Fibroblast of lung (primary cell): ENCODE measurements around the gene CDC14B.

Experiments
- EZH2 ChIP-seq: IDR thresholded peaks from 2 replicates; pipeline ENCODE4 v1.5.1; 2012; ENCODE audit warnings: low read length, control low read depth, mild to moderate bottlenecking; ENCODE audit errors: missing control alignments
- TF ChIP-seq, protein P1 (sequence below), 2 donors: IDR thresholded peaks in 1 of 2; conservative IDR thresholded peaks in 1 of 2; 1 replicate in 1 of 2; 2 replicates in 1 of 2; pipeline ENCODE4 v1.5.1; 2011 to 2012; ENCODE audit warnings: low read length in 2 of 2, control low read depth in 1 of 2, inconsistent platforms in 1 of 2, low read depth in 1 of 2, mild to moderate bottlenecking in 1 of 2

DNA sequence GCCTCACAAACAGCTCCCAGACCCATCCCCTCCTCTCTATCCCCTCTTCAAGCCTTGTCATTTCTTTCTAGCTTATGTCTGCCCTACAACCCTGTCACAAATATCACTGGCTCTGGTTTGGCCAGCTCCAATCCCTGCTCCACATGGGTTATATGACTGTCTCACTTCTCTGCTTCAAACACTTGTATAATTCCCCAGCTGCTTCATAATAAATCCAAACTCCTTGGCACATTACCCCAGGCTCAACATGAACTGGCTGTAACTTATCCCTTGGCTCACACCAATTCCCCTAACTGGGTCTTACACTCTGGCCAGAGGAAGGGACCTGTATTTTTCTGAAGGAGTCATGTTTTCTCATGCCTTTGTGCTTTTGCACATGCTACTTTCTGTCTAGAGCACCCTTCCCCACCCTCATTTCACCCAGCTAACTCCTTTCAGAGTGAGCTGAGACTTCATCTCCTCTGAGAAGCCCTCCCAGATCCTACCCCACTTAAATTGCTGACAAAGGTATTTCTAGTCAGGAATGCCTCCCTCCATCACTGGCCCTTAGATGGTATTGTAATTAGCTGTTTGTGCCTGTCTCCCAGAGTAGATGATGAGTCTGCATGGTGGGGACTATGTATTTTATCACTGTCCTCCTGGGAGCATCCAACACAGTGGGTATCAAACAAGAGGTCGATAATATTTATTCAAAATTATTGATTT lies 30.1 kb upstream of the CDC14B start:
- no peak for TF ChIP-seq EZH2
- TF ChIP-seq, protein P1, sequence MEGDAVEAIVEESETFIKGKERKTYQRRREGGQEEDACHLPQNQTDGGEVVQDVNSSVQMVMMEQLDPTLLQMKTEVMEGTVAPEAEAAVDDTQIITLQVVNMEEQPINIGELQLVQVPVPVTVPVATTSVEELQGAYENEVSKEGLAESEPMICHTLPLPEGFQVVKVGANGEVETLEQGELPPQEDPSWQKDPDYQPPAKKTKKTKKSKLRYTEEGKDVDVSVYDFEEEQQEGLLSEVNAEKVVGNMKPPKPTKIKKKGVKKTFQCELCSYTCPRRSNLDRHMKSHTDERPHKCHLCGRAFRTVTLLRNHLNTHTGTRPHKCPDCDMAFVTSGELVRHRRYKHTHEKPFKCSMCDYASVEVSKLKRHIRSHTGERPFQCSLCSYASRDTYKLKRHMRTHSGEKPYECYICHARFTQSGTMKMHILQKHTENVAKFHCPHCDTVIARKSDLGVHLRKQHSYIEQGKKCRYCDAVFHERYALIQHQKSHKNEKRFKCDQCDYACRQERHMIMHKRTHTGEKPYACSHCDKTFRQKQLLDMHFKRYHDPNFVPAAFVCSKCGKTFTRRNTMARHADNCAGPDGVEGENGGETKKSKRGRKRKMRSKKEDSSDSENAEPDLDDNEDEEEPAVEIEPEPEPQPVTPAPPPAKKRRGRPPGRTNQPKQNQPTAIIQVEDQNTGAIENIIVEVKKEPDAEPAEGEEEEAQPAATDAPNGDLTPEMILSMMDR (conservative IDR thresholded peaks at IDR 0.05 in 1 of 2, IDR thresholded peaks at IDR 0.05 in 1 of 2; ENCODE audit: low read depth in 1 of 2, low read length in 2 of 2) = no peak
